ENCODE data around the gene FAM131A.

Gene FAM131A

GRCh38 chr3:184300378-184300720 is 37.1 kb upstream of the FAM131A start:
- Histone ChIP-seq H3K9ac (peak overlapping the region; percentile 95), H3K27me3 (no peaks in the 10 kb centered on the region), H3K4me3 (peak overlapping the region; percentile 98), H3K4me1 (peaks cover 23% of the 10 kb centered on the region), H3K4me2 (peak overlapping the region; percentile 94), H3K27ac (no peak overlapping the region), H3K9me3 (no peaks in the 10 kb centered on the region), H3K36me3 (peaks cover 54% of the 10 kb centered on the region), H4K20me1 (peaks cover 48% of the 10 kb centered on the region)
- no peak for TF ChIP-seq Cebpa-rat (IDR thresholded peaks at IDR 0.05)

DNA sequence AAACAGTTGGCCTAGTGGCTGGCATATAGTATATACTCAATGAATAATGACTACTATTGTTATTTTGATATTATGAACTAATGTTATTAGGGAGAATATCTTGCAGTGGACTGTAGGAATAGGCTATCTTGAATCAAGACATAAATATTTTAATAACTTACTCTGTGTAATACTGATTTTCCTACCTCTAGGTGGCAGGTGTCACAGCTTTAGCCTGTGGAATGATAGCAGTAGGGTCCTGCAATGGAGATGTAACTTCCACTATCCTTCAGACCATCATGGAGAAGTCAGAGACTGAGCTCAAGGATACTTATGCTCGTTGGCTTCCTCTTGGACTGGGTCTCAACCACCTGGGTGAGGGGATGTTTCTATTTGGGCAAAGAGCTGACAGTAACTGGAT is 31.8 kb upstream of the FAM131A start:
- H3K4me2 ChIP-seq = no peak overlapping the region
- no peak overlapping the region for H3K4me3 ChIP-seq
- no peaks in the 10 kb centered on the region for H3K9me3 ChIP-seq
- no peak overlapping the region for H3K9ac ChIP-seq
- no peak for TF ChIP-seq Cebpa-rat (IDR thresholded peaks at IDR 0.05)
- peaks cover 57% of the 10 kb centered on the region for H4K20me1 ChIP-seq
- no peaks in the 10 kb centered on the region for H3K27me3 ChIP-seq
- no peak overlapping the region for H3K27ac ChIP-seq
- peaks cover 9% of the 10 kb centered on the region for H3K4me1 ChIP-seq
- peaks cover 97% of the 10 kb centered on the region for H3K36me3 ChIP-seq

DNA sequence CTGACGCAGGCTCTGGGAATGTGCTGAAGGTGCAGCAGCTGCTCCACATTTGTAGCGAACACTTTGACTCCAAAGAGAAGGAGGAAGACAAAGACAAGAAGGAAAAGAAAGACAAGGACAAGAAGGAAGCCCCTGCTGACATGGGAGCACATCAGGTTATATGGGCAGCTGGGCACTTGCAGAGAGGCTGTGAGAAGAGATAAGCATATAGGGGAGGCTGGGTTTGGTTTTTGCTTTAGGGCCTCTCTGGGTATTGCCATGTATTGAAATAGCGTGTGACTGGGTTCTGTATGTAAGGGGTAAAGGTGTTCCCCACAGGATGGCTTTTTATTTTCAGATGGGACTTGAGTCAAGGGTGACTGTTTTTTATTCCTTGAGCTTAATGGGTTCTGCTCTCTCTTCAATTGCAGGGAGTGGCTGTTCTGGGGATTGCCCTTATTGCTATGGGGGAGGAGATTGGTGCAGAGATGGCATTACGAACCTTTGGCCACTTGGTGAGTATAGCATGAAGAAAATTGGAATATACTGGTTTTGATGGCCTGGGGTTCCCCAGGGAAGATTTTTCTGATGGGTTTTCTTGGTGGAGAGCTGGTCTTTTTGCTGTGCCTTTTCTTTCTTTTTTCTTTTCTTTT is 30.9 kb upstream of the FAM131A start:
- Histone ChIP-seq H3K4me3 (no peak overlapping the region), H3K4me2 (no peak overlapping the region), H3K9ac (no peak overlapping the region), H3K4me1 (0 out of 2 replicates have a peak, but pooled peaks cover 4% of the 10 kb centered on the region), H3K27ac (no peak overlapping the region), H3K9me3 (no peaks in the 10 kb centered on the region), H4K20me1 (peaks cover 48% of the 10 kb centered on the region), H3K27me3 (no peaks in the 10 kb centered on the region), H3K36me3 (peaks cover 89% of the 10 kb centered on the region)
- TF ChIP-seq Cebpa-rat (IDR thresholded peaks at IDR 0.05) = no peak

GRCh38 chr3:184307915-184308314 is 29.5 kb upstream of the FAM131A start:
- peaks cover 74% of the 10 kb centered on the region for H3K36me3 ChIP-seq

DNA sequence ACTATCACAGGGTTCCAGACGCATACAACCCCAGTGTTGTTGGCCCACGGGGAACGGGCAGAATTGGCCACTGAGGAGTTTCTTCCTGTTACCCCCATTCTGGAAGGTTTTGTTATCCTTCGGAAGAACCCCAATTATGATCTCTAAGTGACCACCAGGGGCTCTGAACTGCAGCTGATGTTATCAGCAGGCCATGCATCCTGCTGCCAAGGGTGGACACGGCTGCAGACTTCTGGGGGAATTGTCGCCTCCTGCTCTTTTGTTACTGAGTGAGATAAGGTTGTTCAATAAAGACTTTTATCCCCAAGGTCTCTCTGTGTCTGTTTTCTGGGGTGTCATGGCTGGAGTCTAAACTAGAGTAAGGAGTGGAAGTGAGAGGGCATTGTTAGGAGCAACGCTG is 28.7 kb upstream of the FAM131A start:
- H3K4me3 ChIP-seq = no peak overlapping the region

More at GRCh38 chr3:184307915-184308314, 29.5 kb upstream of the FAM131A start:
- Histone ChIP-seq H3K4me1 (no peaks in the 10 kb centered on the region), H3K9ac (no peak overlapping the region), H3K27ac (no peak overlapping the region), H3K4me2 (no peak overlapping the region), H3K27me3 (no peaks in the 10 kb centered on the region), H4K20me1 (peaks cover 34% of the 10 kb centered on the region; the same call in 1 of the 2 replicates), H3K4me3 (no peak overlapping the region), H3K9me3 (no peaks in the 10 kb centered on the region)
- TF ChIP-seq Cebpa-rat (IDR thresholded peaks at IDR 0.05) = no peak

GRCh38 chr3:184311633-184312032 is 25.8 kb upstream of the FAM131A start:
- Histone ChIP-seq H3K4me2 (no peak overlapping the region), H3K36me3 (peaks cover 45% of the 10 kb centered on the region), H3K4me1 (peaks cover 14% of the 10 kb centered on the region), H3K27me3 (no peaks in the 10 kb centered on the region), H3K9ac (no peak overlapping the region), H3K27ac (no peak overlapping the region), H4K20me1 (peaks cover 32% of the 10 kb centered on the region), H3K4me3 (no peak overlapping the region), H3K9me3 (no peaks in the 10 kb centered on the region)
- no peak for TF ChIP-seq Cebpa-rat (IDR thresholded peaks at IDR 0.05)

More for the DNA sequence above, 28.7 kb upstream of the FAM131A start:
- peaks cover 66% of the 10 kb centered on the region for H3K36me3 ChIP-seq
- H3K4me2 ChIP-seq = no peak overlapping the region
- H3K9me3 ChIP-seq = no peaks in the 10 kb centered on the region
- no peaks in the 10 kb centered on the region for H3K27me3 ChIP-seq
- H3K9ac ChIP-seq = no peak overlapping the region
- H4K20me1 ChIP-seq = peaks cover 27% of the 10 kb centered on the region; the same call in 1 of the 2 replicates
- H3K27ac ChIP-seq = no peak overlapping the region
- peaks cover 2% of the 10 kb centered on the region for H3K4me1 ChIP-seq
- no peak for TF ChIP-seq Cebpa-rat (IDR thresholded peaks at IDR 0.05)

DNA sequence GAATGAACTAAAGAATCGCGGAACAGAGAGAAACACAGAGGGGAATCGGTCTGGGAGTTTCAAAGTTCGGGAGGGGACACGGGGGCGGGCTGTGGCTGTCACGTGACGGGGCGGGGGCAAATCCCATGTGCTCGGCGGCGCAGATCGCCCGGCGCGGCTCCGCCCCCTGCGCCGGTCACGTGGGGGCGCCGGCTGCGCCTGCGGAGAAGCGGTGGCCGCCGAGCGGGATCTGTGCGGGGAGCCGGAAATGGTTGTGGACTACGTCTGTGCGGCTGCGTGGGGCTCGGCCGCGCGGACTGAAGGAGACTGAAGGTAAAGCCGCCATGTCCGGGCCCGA is 23.1 kb upstream of the FAM131A start, which contains the start of gene EIF4G1:
TSS of gene EIF4G1 (plus strand) at position 244 of the 337 bp plus-strand sequence. CDS start 1,191 bp downstream, outside the sequence.
- no peaks in the 10 kb centered on the region for H3K27me3 ChIP-seq
- H3K27ac ChIP-seq = peak within 1 kb of the TSS; percentile 98
- H3K9me3 ChIP-seq = no peaks in the 10 kb centered on the region
- peak within 1 kb of the TSS; percentile 86 for H3K4me3 ChIP-seq
- H3K36me3 ChIP-seq = peaks cover 45% of the 10 kb centered on the region
- peak within 1 kb of the TSS; percentile 95 for H3K9ac ChIP-seq
- peaks cover 45% of the 10 kb centered on the region for H4K20me1 ChIP-seq
- H3K4me1 ChIP-seq = peaks cover 41% of the 10 kb centered on the region
- no peak for TF ChIP-seq Cebpa-rat (IDR thresholded peaks at IDR 0.05)
- peak within 1 kb of the TSS; percentile 95 for H3K4me2 ChIP-seq

GRCh38 chr3:184314700-184315542 is 22.5 kb upstream of the FAM131A start:
- H3K36me3 ChIP-seq = peaks cover 47% of the 10 kb centered on the region
- TF ChIP-seq Cebpa-rat (IDR thresholded peaks at IDR 0.05) = no peak
- H3K9me3 ChIP-seq = no peaks in the 10 kb centered on the region
- peak overlapping the region; percentile 86 for H3K4me3 ChIP-seq
- no peaks in the 10 kb centered on the region for H3K27me3 ChIP-seq
- peaks cover 51% of the 10 kb centered on the region for H4K20me1 ChIP-seq
- peaks cover 46% of the 10 kb centered on the region for H3K4me1 ChIP-seq
- H3K9ac ChIP-seq = peak overlapping the region; percentile 95
- H3K27ac ChIP-seq = peak overlapping the region; percentile 98
- H3K4me2 ChIP-seq = peak overlapping the region; percentile 95

DNA sequence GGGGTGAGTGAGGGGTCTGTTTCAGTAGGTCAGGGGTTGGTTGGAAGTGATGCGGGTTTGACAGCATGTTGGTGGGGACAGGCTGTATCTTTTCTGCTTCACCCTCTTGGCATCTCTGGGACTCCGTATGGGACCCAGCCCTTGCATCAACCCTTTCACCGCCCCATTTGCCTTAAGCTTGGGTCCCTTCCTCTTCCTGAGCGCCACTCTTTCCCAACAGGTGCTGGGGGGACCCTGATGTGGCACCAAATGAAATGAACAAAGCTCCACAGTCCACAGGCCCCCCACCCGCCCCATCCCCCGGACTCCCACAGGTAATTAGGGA is 21.9 kb upstream of the FAM131A start:
- Histone ChIP-seq H3K27ac (peak overlapping the region; percentile 98), H3K9me3 (no peaks in the 10 kb centered on the region), H3K4me3 (peak overlapping the region; percentile 86), H3K4me2 (peak overlapping the region; percentile 95), H4K20me1 (peaks cover 57% of the 10 kb centered on the region), H3K9ac (peak overlapping the region; percentile 95), H3K36me3 (peaks cover 47% of the 10 kb centered on the region), H3K27me3 (no peaks in the 10 kb centered on the region), H3K4me1 (peaks cover 46% of the 10 kb centered on the region)
- TF ChIP-seq Cebpa-rat (IDR thresholded peaks at IDR 0.05) = no peak
